Activated T-cell treated with anti-CD3 and anti-CD28 coated beads, Interleukin-2, amount 50 U/mL, for 48 hours (primary cell): Measurements from ENCODE around the gene ITPRIP.

Source experiments
- DNase-seq, 2 experiments: peaks; one replicate each; pipeline ENCODE4 v3.0.0-alpha.2; 2020

ITPRIP gene

DNA sequence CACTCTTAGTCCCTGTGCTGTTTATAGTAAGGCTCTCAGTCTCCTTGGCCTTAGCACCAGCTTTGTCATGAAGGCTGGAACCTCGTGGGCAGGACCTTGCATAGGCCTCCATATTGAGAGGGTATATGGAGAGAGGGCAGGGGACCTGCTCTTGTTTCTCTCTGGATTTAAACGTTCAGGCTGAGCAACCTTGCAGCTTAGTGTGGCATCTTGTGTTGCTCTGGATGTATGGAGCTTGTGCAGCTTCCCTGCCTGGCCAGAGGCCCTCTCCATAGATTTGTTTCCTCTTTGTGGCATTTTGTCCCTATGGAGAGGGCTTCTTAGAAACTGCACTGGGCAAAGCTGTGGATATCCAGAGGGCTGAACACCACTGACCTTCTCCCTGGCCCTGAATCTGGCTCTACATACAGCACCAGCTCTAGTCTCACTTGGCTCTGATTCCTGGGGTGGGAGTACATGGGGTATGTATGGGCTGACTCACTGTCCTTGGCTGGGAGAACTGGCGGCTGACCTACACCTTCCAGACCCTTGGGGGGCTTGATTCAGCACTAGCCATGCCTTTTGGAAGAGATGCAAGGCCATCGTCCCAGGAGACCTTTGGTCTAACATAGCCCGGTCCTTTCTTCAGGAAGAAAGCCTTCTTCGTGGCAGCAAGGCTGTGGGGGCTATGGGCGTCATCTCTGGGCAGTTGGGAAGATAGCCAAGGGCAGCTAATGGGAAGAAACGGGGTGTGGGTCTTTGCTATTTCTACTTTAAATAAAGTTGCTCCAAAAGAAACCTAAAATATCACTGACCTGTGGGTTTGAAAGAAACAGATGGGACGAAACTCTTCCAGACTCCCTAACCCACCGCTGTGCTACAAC lies 30.5 kb downstream of the ITPRIP start:
- no peak for DNase-seq

DNA sequence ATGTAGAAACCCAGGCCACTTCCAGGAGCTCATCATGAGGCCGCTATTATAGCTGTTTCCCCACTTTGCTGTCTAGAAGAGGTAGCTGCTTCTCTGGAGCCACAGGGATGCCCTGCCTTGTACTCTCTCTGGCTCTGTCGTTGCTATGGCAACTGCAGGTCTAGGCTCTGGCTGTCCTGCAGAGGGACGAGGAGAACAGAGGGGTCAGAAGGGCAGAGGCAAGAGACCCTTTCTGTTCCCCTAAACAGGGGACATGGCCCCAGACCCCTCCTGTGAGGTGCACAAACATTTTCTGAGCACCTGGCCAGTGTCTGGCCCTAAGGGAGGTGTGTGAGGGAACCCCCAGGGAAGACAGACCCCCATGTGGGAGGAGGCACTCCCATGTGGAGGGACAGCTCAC lies 31.4 kb downstream of the ITPRIP start:
- no peak for DNase-seq

DNA sequence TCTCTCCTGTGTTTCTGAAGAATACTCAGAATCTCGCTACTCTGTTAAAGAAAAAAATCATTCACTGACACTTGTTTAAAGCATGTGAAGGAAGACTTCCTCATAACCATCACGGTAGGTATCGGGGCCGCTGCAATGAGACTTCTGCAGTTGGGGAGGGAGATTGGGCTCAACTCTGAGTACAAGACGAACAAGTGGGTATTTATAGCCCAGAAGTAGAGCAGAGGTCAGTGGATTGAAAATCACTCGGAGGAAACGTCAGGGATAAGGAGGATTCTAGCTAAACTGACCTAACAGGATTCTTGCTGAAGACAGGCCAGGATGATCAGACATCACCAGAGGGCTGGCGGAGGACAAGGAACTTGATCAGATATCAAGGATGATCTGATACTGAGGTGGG lies 33.3 kb downstream of the ITPRIP start:
- DNase-seq: no peak

DNA sequence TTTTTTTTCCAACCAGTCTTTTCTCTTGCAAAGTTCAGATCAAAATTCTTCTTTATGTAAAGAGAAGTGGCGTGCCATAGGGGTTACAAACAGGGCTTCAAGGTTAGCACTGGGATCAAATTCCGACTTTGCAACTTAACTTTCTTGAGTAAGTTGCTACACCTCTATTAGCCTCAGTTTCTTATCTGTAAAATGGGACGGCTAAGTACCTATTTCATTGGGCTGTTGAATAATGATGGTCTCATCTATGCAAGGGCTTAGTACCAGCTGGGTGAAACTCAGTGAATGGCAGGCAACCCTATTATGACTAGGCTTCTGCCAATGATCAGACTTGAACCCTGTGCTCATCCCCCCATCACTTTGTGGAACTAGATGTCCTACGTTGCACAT lies 33.9 kb downstream of the ITPRIP start:
- DNase-seq: no peak

DNA sequence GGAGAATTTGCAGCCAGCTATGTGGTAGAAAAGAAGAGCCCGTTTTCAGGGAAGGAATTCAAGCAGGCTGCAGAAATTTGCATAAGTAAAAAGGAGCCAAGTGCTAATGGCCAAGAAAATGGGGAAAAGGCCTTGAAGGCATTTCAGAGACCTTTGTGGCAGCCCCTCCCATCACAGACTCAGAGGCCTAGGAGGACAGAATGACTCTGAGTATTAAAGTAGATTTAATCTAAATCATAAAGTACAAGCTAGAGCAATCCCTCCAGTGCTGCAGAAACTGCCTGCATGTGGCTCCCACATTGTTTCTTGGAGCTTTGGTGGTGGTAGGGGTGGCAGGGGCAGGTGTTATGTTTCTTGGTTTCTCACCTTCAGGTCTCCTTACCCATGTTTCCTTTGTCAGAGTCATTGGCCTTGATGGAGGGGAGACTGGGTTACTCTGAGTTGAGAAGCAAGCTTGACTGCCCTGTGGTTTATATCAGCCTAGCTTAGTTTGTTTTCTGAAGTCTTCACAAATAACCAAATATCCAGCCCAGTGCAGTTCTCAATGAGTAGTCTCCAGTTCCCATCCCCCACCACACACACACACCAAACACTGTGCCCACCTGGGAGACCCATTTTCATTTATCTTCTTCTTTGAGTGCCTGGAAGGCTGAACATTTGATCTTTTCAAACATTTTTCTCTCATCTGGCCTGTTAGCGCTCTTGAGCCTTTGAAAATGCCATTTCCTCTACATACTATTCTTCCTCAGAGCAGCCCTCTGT lies 34.5 kb downstream of the ITPRIP start:
- no peak for DNase-seq

DNA sequence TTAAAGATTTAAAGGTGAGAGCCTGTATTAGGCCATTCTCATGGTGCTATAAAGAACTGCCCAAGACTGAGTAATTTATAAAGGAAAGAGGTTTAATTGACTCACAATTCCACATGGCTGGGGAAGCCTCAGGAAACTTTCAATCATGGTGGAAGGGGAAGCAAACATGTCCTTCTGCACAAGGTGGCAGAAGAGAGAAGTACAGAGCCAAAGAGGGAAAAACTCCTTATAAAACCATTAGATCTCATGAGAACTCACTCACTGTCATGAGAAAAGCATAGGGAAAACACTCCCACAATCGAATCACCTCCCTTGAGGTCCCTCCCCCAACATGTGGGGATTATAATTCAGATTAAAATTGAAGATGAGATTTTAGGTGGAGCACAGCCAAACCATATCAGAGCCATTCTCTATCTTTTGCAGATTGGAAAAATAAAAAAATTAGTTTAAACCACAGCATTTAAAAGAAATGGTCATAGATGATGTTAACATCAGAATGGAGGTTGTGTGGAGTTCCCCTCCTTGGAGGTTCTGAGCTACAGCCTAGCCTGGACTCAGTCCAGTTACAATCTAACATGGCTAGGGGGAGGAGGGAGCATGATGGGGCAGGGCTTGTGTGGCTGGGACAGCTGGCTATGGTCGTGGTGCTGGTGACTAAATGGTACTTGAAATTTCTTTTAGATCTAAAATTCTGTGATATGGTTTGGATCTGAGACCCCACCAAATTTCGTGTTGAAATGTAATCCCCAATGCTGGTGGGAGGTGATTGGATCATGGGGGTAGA lies 36.2 kb downstream of the ITPRIP start:
- no peak for DNase-seq

DNA sequence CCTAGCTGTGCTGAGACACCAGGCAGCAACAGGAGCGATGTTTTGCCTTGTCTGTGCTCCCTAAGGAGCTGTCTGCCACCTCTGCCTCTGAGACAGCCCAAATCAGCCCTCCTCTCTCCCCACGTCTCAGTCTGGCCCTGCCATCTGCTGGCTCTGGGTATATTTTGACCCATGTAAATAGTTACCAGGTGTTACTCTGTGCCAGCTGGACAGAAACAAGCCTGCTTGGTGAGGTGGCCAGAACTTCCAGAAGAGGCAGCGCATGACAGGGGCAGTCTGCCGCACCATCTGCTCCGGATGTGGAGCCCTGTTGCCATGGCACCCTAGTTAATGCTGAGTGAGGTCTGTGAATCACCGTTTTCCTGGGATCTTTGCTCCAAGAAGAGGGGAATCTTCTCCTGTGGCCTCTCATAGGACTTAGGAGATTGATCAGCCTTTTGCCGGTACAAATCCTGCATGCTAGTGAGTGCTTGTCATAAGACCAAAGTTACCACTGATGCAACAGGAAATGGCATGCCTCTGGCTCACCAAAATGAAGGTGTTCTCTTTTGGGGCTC lies 37.5 kb downstream of the ITPRIP start:
- DNase-seq: peak in 1 of 2 experiments; percentile 49

DNA sequence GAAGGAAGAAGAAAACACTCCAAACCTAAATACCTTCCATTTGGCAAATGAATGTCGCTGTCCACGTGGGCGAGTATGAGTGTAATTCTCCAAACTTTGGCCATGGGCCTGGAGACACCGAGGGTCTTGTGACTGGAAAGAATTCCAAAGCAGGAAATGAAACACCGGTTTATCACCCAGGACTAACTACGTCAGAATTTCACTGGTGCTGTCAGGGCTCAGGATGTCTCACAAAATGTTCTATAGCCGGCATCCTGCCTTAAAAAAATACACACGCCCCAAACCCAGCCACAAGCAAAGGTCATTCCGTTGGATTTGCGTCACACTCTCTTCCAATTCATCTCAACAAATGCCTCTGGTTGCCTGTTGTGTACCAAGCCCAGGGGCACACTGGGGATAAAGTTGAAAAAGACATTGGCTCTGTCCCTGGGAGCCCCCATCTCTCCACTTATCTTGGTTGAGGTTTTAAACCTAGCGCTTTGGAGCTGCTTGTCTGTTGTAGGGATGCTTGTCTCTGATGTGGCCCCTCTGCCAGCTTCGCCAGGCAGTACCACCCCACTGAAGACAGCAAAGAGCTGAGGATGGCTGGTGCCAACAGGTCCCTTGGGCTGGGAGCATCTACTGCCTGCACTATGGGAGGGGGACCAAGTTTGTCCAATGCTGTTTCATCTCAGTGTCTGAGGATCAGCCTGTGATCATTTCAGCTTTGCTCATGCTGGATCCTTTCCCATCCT lies 38.1 kb downstream of the ITPRIP start:
- no peak for DNase-seq

DNA sequence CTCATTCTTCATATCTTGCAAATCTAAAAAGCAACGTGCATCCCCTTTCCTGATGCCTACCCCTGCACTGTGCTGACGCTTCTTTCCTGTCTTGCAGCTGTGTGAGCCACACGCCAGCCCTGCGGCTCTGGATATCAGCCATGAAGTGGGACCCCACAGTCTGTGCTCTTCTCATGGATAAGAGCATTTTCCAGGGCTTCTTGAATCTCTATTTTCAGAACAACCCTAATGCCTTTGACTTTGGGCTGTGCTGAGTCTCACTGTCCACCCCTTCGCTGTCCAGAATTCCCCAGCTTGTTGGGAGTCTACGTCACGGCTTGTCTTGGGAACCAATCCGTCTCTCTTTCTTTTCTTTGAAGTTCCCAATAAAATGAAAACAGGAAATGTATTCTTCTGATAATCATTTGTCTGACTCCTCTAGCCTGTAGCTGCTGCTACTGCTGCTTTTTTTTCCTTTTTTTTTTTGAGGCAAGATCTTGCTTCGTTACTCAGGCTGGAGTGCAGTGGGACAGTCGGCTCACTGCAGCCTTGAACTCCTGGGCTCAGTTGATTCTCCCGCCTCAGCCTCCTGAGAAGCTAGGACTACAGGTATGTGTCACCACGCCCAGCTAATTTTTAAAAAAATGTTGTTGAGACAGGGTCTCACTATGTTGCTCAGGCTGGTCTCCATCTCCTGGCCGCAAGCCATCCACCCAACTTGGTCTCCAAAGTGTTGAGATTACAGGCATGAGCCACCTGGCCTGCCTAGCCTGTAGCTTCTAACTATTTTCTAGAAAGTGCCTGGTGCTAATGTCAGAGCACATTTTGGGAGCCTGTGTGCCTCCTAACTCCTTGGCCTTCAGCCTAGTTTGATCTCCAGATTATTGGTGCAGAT lies 39.0 kb downstream of the ITPRIP start:
- no peak for DNase-seq

DNA sequence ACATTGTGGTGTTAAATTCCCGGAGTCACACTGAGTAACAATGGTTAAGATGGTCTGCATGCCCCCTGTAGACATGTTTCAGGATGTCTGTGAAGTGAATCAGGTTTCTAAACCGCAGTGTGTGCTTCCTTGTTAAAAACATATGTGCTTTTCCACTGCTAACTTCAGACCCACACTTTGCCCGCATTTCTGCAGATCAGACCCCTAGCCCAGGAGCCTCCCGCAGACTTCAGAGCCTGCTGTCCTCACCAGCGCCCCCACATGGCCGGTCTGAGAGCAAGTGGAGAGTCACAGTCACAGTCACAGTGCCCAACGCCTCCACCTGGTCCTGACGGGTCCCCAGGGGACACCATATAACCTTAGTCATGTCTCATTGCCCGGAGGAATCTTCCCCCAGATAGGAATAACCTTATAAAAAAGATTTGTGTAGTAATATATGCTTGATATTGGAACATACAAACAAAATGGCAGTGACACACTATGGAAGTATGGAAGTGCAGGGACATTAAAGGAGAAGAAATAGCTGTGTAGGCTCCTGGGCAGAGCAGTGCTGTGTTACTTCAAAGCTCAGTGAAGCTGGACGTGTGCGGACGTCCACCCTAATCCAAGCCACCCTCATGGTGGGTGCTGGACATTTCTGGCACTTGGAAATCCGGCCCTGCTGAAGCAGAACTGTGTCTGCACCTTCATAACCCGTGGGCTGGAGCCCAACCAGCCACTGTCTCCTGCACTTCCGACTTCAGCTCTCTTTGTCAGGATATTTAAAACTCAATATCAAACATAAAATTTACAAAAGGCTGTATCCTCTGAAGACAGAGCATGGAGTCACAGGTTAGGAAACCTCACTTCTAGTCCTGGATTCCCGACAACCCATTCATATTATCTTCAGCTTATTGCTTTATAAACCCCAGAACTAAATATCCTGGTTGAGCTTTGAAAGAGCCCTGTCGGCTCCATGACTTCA lies 40.3 kb downstream of the ITPRIP start:
- peak; percentile 60 to 65 for DNase-seq

DNA sequence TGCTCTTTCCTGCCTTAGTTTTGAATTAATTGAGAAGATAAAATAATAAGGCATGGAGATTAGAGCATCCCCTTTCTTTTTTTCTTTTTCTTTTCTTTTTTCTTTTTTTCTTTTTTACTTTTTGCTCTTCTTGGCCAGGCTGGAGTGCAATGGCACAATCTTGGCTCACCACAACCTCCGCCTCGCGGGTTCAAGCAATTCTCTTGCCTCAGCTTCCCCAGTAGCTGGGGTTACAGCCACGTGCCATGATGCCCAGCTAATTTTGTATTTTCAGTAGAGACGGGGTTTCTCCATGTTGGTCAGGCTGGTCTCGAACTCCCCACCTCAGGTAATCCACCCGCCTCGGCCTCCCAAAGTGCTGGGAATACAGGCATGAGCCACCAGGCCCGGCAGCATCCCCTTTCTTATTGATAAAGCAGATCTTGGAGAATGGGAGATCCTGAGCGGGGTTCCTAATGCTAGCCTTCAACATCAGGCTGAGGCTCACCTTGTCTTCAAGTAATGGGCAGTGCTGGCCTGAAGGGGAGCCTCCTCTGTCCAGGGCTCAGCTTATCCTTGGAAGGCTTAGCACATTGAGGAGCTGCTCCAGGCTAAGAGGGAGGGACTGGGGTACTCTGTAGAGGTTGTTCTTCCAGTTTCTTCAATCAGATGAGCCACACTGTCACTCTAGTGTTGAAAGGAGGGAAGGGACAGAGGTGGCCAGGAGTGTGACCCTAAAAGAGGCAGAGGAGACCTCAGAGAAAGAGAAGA lies 41.4 kb downstream of the ITPRIP start:
- DNase-seq: no peak

DNA sequence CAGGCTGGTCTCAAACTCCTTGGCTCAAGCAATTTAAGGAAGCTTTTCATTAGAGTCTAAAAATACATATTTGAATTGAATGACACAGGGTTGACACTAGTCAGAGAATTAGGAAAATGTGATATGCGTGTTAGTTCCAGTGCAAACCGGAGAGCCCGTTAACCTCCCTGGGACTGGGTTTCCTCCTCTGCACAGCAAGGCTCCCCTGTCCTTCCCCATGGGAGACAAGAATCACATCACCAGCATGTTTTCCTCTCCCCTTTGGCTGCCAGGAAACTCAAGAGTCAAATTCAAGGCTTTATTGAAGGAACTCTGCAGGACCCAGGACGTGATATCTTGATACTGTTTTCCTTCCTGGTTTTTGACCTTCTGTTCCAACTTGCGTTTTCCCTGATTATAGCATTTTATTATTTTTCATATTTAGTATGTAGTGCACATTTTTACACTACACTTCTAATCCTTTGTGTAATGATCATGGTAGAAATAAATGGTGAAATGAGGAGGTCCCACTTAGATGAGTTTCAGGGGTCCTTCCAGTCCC lies 44.4 kb downstream of the ITPRIP start:
- no peak for DNase-seq

DNA sequence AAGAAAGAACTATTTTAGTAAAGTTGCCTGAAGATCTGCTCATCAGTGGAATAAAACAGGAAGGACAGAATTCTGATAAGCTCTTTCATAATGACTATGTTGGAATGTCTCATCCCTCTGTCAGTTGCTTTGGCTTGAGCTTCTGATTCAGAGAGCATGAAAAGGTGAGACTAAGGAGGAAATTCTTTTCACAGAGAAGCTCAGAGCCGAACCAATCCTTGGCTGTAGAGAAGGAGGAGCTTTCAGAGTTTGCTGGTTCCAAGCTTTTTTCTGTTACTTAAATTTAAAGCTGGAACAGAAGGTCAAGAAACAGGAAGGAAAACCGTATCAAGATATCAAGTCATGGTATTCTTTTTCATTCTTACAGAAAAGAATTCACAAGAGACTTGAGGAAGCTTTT lies 45.3 kb downstream of the ITPRIP start:
- no peak for DNase-seq

DNA sequence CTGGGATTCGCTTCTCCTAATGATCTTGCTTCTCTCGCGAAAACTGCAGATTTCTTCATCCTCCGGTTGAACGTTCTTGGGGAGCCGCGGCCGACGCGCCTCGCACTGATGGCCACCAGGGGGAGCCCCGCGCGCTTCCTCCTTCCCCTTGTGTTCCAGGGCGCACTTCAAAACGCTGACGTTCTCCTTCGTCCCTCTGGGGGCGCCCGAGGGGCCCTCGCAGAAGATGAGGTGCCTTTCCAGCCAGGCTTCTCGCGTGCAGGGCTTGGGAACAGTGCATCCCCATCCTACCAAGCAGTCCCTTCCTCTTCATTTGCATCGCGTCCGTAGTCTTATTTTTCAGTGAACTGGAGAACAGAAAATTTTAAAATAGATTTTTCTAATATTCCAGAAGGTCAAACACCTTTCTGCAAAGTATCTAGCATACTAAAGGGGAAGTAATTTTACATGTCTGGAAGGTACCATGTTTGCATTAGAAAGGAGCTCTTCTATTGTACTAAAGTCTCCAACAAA lies 46.8 kb downstream of the ITPRIP start:
- peak; percentile 89 to 92 for DNase-seq

DNA sequence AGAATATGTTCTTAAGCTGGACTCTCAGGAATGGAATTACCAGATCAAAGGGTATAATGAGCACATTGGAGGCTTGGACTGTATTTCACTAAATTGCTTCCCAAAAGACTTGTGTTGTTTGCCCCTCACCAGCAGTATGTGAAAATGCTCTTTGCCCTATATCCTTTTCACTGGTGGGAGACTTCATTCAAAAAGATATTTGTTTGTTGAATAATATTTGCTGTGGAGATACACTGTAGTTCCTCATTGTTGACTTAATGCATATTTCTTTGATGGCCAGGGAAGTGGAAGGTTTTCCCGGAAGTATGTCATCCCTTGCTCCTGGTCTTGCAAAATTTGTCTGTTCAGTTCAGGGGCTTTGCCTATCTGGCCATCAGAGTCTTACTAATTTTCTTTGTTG lies 49.9 kb downstream of the ITPRIP start:
- DNase-seq: no peak

DNA sequence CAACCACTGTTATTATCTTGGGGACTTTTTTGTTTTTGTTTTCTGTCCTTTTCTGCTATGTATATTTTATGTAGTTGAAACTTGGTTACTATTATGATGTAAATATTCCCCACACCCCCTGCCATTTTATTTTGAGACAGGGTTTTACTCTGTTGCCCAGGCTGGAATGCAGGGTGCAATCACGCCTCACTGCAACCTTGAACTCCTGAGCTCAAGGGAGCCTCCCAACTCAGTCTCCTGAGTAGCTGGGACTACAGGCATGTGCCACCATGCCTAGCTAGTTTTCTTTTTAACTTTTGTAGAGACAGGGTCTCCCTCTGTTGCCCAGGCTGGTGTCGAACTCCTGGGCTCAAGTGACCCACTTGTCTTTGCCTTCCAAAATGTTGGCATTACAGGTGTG lies 51.3 kb downstream of the ITPRIP start:
- no peak for DNase-seq

DNA sequence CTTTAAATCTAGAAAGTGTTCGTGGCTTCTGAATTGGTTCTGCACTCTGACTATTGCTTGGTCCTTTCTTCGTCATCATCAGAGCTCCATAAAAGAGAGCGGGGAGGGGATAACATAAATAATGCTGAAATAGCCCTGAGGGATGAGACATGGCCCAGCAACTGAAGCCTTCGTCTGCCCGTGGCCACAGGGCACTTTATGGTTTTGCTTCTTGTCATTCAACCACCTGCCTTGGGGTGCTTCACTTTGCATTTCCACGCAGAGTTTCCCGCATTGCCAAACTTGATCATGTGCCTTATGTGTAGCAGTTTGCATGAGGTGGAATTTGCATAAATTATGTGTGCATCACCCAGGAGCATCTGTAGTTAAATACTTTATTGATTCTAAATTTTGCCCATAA lies 53.4 kb downstream of the ITPRIP start:
- no peak for DNase-seq

DNA sequence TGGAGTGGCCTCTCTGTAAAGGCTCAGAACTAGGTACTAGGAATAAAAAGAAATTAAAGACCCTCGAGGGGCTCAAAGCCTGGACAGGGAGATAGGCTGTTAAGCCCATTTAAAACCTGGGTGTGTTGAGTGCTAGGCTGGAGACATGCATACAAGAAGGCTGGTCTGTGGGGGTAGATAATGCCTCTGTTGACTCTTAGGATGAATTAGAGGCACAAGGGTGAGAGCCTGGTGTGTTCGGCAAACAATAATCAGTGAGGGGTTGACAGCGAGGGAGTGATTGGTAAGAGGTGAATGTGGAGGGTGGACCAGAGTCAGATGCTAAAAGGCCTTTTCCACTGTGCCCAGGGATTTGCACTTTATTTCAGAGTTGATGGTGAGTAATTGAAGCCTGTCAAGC lies 56.6 kb downstream of the ITPRIP start:
- no peak for DNase-seq
